ENCODE data around the gene STXBP3. TPM values are rescaled to one million over a fixed set of nuclear protein-coding genes. Genes with fewer than 3 reads are reported as not detected.

Gene STXBP3
- total and polyA plus RNA-seq, 2 of the 13 experiments (the other 11 are each of a cell fraction or from before 2014, with no cell fraction given), result 13.0 to 20.8 TPM

GRCh38 chr1:108829498-108829916 is 83.0 kb downstream of the STXBP3 start:
- no peak overlapping the region for H3K9ac ChIP-seq (ENCODE audit: insufficient read depth, low read depth, low read length)
- H3K79me2 ChIP-seq (ENCODE audit: insufficient read depth, low read length), result no peaks in the 10 kb centered on the region
- H3K27ac ChIP-seq (ENCODE audit: extremely low read length, insufficient read depth, low read length), result no peak overlapping the region
- H3K36me3 ChIP-seq (replicated peaks in 1 of 2; ENCODE audit: control insufficient read depth in 1 of 2, insufficient read depth in 2 of 2, low read length in 2 of 2), result no peaks in the 10 kb centered on the region
- H3K9me3 ChIP-seq (ENCODE audit: low read length), result no peaks in the 10 kb centered on the region
- peaks cover 2 to 3% of the 10 kb centered on the region in 2 experiments; a peak in 1 of 5 replicates for H3K27me3 ChIP-seq (ENCODE audit: control insufficient read depth in 1 of 2, insufficient read depth in 2 of 2, low read length in 2 of 2)
- ChIA-PET CTCF (ENCODE audit: low intra/inter-chr PET ratio, low total read pairs) (interaction anchor here (3.7 kb wide), 1 partner anchor 68 kb away, joined by 66 read pairs; no protein-coding TSS in a partner anchor), POLR2A (no interaction called here)
- in situ Hi-C loops (cut with HindIII; ENCODE audit: extremely low pct_ligation_motif_present, low pct_unique_long_range_greater_than_20kb) (no loop called here), intact Hi-C loops (cut with micrococcal nuclease; ENCODE audit: unreplicated experiment) (loop anchor here (2.0 kb wide), 1 partner anchor 283 kb away; a partner anchor contains a TSS)
- peak overlapping the region; percentile 1 for H3K4me2 ChIP-seq (ENCODE audit: low read depth, low read length)
- H2AFZ ChIP-seq (ENCODE audit: low read length), result no peak overlapping the region
- ATAC-seq, result peak; percentile 26; the same call in 2 of the 3 replicates
- peak; percentile 27 for DNase-seq (ENCODE audit: low spot score)
- H3K4me3 ChIP-seq (replicated peaks in 1 of 3; ENCODE audit: insufficient read depth in 1 of 3, low read depth in 2 of 3, low read length in 3 of 3), result no peak overlapping the region
- WGBS (ENCODE audit: low lambda C conversion rate), result under 1% methylated on average over 6 of the region's 6 CpGs
- no peak for FAIRE-seq
- H3K4me1 ChIP-seq (ENCODE audit: insufficient read depth, low read length), result peaks cover 35% of the 10 kb centered on the region
- H4K20me1 ChIP-seq (ENCODE audit: insufficient read depth, low read length), result no peaks in the 10 kb centered on the region
- no TSS peak for BruUV-seq (replicated peaks)
- TF ChIP-seq NCOR1 (IDR thresholded peaks at IDR 0.05; ENCODE audit: borderline replicate concordance, low read length), result peak; percentile 59
- no peak for TF ChIP-seq SIN3B (IDR thresholded peaks at IDR 0.05; ENCODE audit: low read length)
- TF ChIP-seq PCBP1 (IDR thresholded peaks at IDR 0.05; ENCODE audit: borderline replicate concordance, low read depth, low read length), result no peak
- no peak for TF ChIP-seq ZNF782 (CRISPR knock-in tag; IDR thresholded peaks at IDR 0.05; ENCODE audit: borderline replicate concordance)
- TF ChIP-seq E2F5 (CRISPR knock-in tag; conservative IDR thresholded peaks at IDR 0.05), result no peak
- TF ChIP-seq HNRNPH1 (optimal IDR thresholded peaks at IDR 0.05; ENCODE audit: low read depth, low read length), result no peak
- TF ChIP-seq, protein P1, sequence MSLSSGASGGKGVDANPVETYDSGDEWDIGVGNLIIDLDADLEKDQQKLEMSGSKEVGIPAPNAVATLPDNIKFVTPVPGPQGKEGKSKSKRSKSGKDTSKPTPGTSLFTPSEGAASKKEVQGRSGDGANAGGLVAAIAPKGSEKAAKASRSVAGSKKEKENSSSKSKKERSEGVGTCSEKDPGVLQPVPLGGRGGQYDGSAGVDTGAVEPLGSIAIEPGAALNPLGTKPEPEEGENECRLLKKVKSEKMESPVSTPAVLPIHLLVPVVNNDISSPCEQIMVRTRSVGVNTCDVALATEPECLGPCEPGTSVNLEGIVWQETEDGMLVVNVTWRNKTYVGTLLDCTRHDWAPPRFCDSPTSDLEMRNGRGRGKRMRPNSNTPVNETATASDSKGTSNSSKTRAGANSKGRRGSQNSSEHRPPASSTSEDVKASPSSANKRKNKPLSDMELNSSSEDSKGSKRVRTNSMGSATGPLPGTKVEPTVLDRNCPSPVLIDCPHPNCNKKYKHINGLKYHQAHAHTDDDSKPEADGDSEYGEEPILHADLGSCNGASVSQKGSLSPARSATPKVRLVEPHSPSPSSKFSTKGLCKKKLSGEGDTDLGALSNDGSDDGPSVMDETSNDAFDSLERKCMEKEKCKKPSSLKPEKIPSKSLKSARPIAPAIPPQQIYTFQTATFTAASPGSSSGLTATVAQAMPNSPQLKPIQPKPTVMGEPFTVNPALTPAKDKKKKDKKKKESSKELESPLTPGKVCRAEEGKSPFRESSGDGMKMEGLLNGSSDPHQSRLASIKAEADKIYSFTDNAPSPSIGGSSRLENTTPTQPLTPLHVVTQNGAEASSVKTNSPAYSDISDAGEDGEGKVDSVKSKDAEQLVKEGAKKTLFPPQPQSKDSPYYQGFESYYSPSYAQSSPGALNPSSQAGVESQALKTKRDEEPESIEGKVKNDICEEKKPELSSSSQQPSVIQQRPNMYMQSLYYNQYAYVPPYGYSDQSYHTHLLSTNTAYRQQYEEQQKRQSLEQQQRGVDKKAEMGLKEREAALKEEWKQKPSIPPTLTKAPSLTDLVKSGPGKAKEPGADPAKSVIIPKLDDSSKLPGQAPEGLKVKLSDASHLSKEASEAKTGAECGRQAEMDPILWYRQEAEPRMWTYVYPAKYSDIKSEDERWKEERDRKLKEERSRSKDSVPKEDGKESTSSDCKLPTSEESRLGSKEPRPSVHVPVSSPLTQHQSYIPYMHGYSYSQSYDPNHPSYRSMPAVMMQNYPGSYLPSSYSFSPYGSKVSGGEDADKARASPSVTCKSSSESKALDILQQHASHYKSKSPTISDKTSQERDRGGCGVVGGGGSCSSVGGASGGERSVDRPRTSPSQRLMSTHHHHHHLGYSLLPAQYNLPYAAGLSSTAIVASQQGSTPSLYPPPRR (CRISPR knock-in tag; IDR thresholded peaks at IDR 0.05; ENCODE audit: borderline replicate concordance), result no peak
- TF ChIP-seq NR2F6 (IDR thresholded peaks at IDR 0.05), result peak; percentile 74
- TF ChIP-seq NR2F6 (CRISPR knock-in tag; IDR thresholded peaks at IDR 0.05), result peak; percentile 56
- TF ChIP-seq CREB1 (IDR thresholded peaks at IDR 0.05), result no peak
- TF ChIP-seq CREB1 (CRISPR knock-in tag; IDR thresholded peaks at IDR 0.05), result no peak
- TF ChIP-seq ZBTB7B (CRISPR knock-in tag; IDR thresholded peaks at IDR 0.05), result no peak
- TF ChIP-seq GZF1 (CRISPR knock-in tag; IDR thresholded peaks at IDR 0.05), result no peak
- TF ChIP-seq KAT7 (CRISPR knock-in tag; IDR thresholded peaks at IDR 0.05; ENCODE audit: borderline replicate concordance), result no peak
- no peak for TF ChIP-seq TAF15 (IDR thresholded peaks at IDR 0.05; ENCODE audit: low read depth, low read length, poor library complexity, severe bottlenecking)
- TF ChIP-seq ZNF317 (CRISPR knock-in tag; IDR thresholded peaks at IDR 0.05), result no peak
- peak; percentile 54; the same call in 1 of the 2 replicates for TF ChIP-seq CEBPB (IDR thresholded peaks at IDR 0.05; ENCODE audit: borderline replicate concordance, low read depth, low read length)
- TF ChIP-seq RARA (CRISPR knock-in tag; IDR thresholded peaks at IDR 0.05), result 0 out of 2 replicates have a peak, but pooled peaks have one; percentile 25
- TF ChIP-seq ZNF607 (CRISPR knock-in tag; IDR thresholded peaks at IDR 0.05; ENCODE audit: borderline replicate concordance), result no peak
- no peak for TF ChIP-seq KDM5A (IDR thresholded peaks at IDR 0.05; ENCODE audit: borderline replicate concordance, low read length)
- no peak for TF ChIP-seq ZNF761 (CRISPR knock-in tag; conservative IDR thresholded peaks at IDR 0.05)
- TF ChIP-seq NR2F1 (CRISPR knock-in tag; IDR thresholded peaks at IDR 0.05), result peak; percentile 60 to 75; a peak in 3 of 4 replicates
- TF ChIP-seq RCOR2 (CRISPR knock-in tag; IDR thresholded peaks at IDR 0.05), result no peak
